Measurements from ENCODE around the gene NECTIN4.
"Not testable (repeated sequence)": the region's sequence is repeated elsewhere in the genome, so short reads cannot be mapped to it uniquely, and the experiment has no call there.

The NECTIN4 gene

DNA sequence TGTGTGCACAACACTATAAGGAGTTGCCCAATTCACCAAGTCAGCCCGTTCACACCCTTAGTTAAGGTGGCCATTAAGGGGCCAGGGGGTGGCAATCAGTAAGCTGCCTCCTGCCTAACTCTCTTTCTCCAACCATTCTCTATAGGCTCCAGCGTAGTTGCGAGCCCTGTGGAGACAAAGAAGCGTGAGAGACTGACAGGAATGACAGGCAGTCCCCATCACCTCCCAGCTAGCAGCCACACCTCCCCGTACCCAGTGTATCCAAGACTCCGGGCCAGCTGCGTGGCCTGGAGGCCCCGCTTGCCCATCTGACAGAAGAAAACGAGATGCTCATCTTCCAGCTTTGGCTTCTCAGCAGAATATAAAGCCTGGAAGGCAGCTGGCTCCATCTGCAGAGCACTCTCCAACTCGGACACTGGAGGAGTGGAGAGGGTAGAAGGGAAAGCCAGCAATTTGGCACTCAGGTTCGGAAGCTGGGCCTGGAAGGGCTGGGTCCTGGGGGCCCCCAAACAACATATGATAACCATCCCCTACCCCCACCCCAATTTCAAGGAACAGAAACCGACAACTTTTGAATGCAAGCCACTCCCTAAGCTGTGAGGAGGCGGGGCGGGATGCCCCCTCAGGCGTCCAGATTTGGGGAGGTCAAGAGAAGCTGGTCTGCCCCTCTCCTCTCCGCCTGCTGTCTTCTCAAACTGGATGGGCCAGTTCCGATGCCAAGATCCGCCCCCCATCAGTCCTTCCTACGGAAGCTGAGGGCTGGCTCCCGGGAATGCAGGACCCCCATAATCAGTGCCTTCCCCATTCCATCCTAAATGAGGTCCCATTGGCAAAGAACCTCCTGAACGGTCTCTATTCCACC is 51.5 kb downstream of the NECTIN4 start:
- peaks cover 39% of the 10 kb centered on the region for H3K36me3 ChIP-seq
- no peak overlapping the region for H3K4me3 ChIP-seq (ENCODE audit: low read depth, low read length)
- no peaks in the 10 kb centered on the region for H3K27me3 ChIP-seq

DNA sequence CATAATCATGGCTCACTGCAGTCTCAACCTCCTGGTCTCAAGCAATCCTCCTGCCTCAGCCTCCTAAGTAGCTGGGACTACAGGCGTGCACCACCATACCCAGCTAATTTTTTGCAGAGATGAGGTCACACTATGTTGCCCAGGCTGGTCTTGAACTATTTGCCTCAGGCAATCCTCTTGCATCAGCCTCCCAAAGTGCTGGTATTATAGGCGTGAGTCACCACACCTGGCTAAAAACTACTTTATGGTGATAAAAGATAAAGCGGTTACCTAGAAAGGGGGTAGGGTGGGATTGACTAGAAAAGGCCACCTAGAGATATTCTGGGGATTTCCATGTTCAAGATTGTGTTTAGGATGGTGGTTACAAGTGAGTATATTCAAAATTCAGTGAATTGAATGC is 55.6 kb downstream of the NECTIN4 start:
- H3K27me3 ChIP-seq, result peaks cover 4% of the 10 kb centered on the region; the same call in 1 of the 2 replicates
- TF ChIP-seq CTCF (IDR thresholded peaks at IDR 0.05; ENCODE audit: low read depth, low read length), result no peak
- no peak overlapping the region for H3K4me3 ChIP-seq (ENCODE audit: low read depth, low read length)
- H3K36me3 ChIP-seq, result peaks cover 4% of the 10 kb centered on the region; the same call in 1 of the 2 replicates
- no peak for DNase-seq
- H3K4me1 ChIP-seq, result no peaks in the 10 kb centered on the region
- no peaks in the 10 kb centered on the region for H3K9me3 ChIP-seq

More for the DNA sequence above, 51.5 kb downstream of the NECTIN4 start:
- no peaks in the 10 kb centered on the region for H3K9me3 ChIP-seq
- no peaks in the 10 kb centered on the region for H3K4me1 ChIP-seq
- no peak for DNase-seq
- TF ChIP-seq CTCF (IDR thresholded peaks at IDR 0.05; ENCODE audit: low read depth, low read length), result no peak

- Histone ChIP-seq H3K36me3 (no peaks in the 10 kb centered on the region), H3K9me3 (no peaks in the 10 kb centered on the region), H3K4me1 (no peaks in the 10 kb centered on the region), H3K4me3 (ENCODE audit: low read depth, low read length) (no peak overlapping the region), H3K27me3 (peaks cover 4% of the 10 kb centered on the region; the same call in 1 of the 2 replicates)
- DNase-seq, result no peak
- no peak for TF ChIP-seq CTCF (IDR thresholded peaks at IDR 0.05; ENCODE audit: low read depth, low read length)
Observed at GRCh38 chr1:161032409-161032808, 56.9 kb downstream of the NECTIN4 start.

DNA sequence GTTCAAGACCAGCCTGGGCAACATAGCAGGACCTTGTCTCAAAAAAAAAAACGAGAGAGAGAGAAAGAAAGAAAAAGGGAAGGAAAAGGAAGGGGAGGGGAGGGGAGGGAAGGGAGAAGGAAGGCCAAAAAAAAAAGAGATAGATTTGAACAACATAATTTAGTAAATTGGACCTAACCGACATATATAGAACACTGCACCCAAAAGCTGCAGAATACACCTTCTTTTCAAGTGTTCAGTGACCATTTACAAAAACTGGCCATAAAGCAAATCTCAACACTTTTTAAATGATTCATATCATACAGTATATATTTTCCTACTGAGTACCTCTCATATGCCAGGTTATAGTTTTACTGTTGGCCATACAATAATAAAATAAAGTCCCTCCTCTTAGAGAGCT is 57.5 kb downstream of the NECTIN4 start:
- no peak for TF ChIP-seq CTCF (IDR thresholded peaks at IDR 0.05; ENCODE audit: low read depth, low read length)
- Histone ChIP-seq H3K36me3 (no peaks in the 10 kb centered on the region), H3K9me3 (no peaks in the 10 kb centered on the region), H3K4me3 (ENCODE audit: low read depth, low read length) (no peak overlapping the region), H3K4me1 (no peaks in the 10 kb centered on the region), H3K27me3 (peaks cover 4% of the 10 kb centered on the region; the same call in 1 of the 2 replicates)
- no peak for DNase-seq

DNA sequence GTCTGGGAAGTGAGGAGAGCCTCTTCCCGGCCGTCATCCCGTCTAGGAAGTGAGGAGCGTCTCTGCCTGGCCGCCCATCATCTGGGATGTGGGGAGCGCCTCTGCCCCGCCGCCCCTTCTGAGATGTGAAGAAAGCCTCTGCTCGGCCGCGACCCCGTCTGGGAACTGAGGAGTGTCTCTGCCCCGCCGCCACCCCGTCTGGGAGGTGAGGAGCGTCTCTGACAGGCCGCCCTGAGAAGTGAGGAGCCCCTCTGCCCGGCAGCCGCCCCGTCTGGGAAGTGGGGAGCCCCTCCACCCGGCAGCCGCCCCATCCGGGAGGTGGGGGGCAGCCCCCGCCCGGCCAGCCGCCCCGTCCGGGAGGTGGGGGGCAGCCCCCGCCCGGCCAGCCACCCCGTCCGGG is 59.9 kb downstream of the NECTIN4 start:
- not testable (repeated sequence) for DNase-seq

DNA sequence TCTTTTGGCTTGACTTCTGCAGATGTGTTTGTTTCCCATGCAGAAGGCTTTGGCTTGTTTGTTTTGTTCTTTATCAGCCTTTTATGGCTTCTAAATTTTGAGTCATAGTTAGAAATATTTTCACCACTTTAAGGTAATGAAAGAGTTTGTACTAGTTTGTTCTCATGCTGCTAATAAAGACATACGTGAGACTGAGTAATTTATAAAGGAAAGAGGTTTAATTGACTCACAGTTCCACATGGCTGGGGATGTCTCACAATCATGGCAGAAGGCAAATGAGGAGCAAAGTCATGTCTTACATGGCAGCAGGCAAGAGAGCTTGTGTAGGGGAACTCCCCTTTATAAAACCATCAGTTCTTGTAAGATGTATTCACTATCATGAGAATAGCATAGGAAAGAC is 62.4 kb downstream of the NECTIN4 start:
- H3K27me3 ChIP-seq; H3K4me3 ChIP-seq (ENCODE audit: low read depth, low read length); H3K36me3 ChIP-seq; H3K9me3 ChIP-seq; H3K4me1 ChIP-seq; DNase-seq: not testable (repeated sequence)

More for the DNA sequence above, 59.9 kb downstream of the NECTIN4 start:
- not testable (repeated sequence) for H3K36me3 ChIP-seq; H3K4me1 ChIP-seq; H3K27me3 ChIP-seq; H3K9me3 ChIP-seq; H3K4me3 ChIP-seq (ENCODE audit: low read depth, low read length)

- H3K9me3 ChIP-seq; H3K36me3 ChIP-seq; DNase-seq; H3K4me1 ChIP-seq; H3K4me3 ChIP-seq (ENCODE audit: low read depth, low read length): not testable (repeated sequence)
- H3K27me3 ChIP-seq, result peaks cover 41% of the 10 kb centered on the region
Observed at GRCh38 chr1:161022432-161022831, 66.9 kb downstream of the NECTIN4 start.

Measured in BE2C (cell line).